GM23338 (cell line): Measurements from ENCODE around the gene DLG2.

ENCODE experiments used
- CREB1 ChIP-seq: fragments of 250-450 bp; sonication (Bioruptor Pico); IDR thresholded peaks from 2 replicates; pipeline ENCODE4 v1.5.0; 2020; ENCODE audit warnings: low read depth, mild to moderate bottlenecking, moderate library complexity
- CTCF ChIP-seq, 2 experiments: fragments of 200-600 bp in 1 of 2; sonication (generic) in 1 of 2; conservative IDR thresholded peaks; 2 replicates each; pipeline versions ENCODE4 v1.5.1 to v1.6.1; 2016 to 2017; ENCODE audit warnings: antibody characterized with exemption in 2 of 2, low read depth in 2 of 2, mild to moderate bottlenecking in 2 of 2, moderate library complexity in 1 of 2
- ETS1 ChIP-seq: IDR thresholded peaks from 2 replicates; pipeline ENCODE4 v1.6.1; 2016; ENCODE audit warnings: antibody characterized with exemption
- EZH2 ChIP-seq: fragments of 200-600 bp; sonication (generic); IDR thresholded peaks from one replicate; pipeline ENCODE4 v1.8.0; 2017; ENCODE audit warnings: antibody characterized with exemption, mild to moderate bottlenecking, low read depth; ENCODE audit not compliant: unreplicated experiment
- EZH2phosphoT487 ChIP-seq: fragments of 200-600 bp; sonication (generic); IDR thresholded peaks from one replicate; pipeline ENCODE4 v1.8.1; 2018; ENCODE audit warnings: antibody characterized with exemption; ENCODE audit not compliant: unreplicated experiment
- JUNB ChIP-seq: IDR thresholded peaks from one replicate; pipeline ENCODE4 v1.6.1; 2016; ENCODE audit warnings: antibody characterized with exemption; ENCODE audit not compliant: unreplicated experiment
- NANOG ChIP-seq: IDR thresholded peaks from 2 replicates; pipeline ENCODE4 v1.6.1; 2016; ENCODE audit warnings: antibody characterized with exemption, borderline replicate concordance
- POLR2AphosphoS5 ChIP-seq: IDR thresholded peaks from 2 replicates; pipeline ENCODE4 v1.6.1; 2016; ENCODE audit warnings: antibody characterized with exemption, low read depth
- REST ChIP-seq: IDR thresholded peaks from one replicate; pipeline ENCODE4 v1.6.1; 2018; ENCODE audit warnings: antibody characterized with exemption; ENCODE audit not compliant: unreplicated experiment
- STAT1 ChIP-seq: IDR thresholded peaks from one replicate; pipeline ENCODE4 v1.6.1; 2016; ENCODE audit warnings: antibody characterized with exemption; ENCODE audit not compliant: unreplicated experiment
- ZNF114 ChIP-seq: fragments of 250-450 bp; sonication (Bioruptor Pico); IDR thresholded peaks from 2 replicates; pipeline ENCODE4 v1.5.0; 2020; ENCODE audit warnings: mild to moderate bottlenecking, moderate library complexity
- ZNF331 ChIP-seq: fragments of 250-450 bp; sonication (Bioruptor Pico); IDR thresholded peaks from 2 replicates; pipeline ENCODE4 v1.5.0; 2020; ENCODE audit warnings: low read depth, mild to moderate bottlenecking, moderate library complexity
- ZNF462 ChIP-seq: fragments of 250-450 bp; sonication (Bioruptor Pico); IDR thresholded peaks from 2 replicates; pipeline ENCODE4 v1.5.0; 2020; ENCODE audit warnings: mild to moderate bottlenecking, moderate library complexity

- TF ChIP-seq CTCF (conservative IDR thresholded peaks at IDR 0.05; ENCODE audit: low read depth in 2 of 2) (no peak), EZH2 (no peak), REST (no peak), EZH2phosphoT487 (no peak), NANOG (no peak), POLR2AphosphoS5 (no peak), CREB1 (CRISPR knock-in tag) (no peak), STAT1 (no peak), JUNB (no peak), ZNF114 (CRISPR knock-in tag) (no peak), ETS1 (no peak), ZNF331 (CRISPR knock-in tag) (no peak), ZNF462 (no peak)
Observed at GRCh38 chr11:85634747-85635146, 7.6 kb upstream of the DLG2 start.
